Airway epithelial cell (primary cell): ENCODE measurements around the gene NUP85. TPM values are rescaled to one million over a fixed set of nuclear protein-coding genes. Genes with fewer than 3 reads are reported as not detected.

Experiments
- total RNA-seq: library from RNA; depleted of rRNA; stranded (reverse); fragments of >200 nt; gene quantifications from 2 replicates; pipeline ENCODE4 v1.2.3, GENCODE V29; 2015

NUP85 gene, protein sequence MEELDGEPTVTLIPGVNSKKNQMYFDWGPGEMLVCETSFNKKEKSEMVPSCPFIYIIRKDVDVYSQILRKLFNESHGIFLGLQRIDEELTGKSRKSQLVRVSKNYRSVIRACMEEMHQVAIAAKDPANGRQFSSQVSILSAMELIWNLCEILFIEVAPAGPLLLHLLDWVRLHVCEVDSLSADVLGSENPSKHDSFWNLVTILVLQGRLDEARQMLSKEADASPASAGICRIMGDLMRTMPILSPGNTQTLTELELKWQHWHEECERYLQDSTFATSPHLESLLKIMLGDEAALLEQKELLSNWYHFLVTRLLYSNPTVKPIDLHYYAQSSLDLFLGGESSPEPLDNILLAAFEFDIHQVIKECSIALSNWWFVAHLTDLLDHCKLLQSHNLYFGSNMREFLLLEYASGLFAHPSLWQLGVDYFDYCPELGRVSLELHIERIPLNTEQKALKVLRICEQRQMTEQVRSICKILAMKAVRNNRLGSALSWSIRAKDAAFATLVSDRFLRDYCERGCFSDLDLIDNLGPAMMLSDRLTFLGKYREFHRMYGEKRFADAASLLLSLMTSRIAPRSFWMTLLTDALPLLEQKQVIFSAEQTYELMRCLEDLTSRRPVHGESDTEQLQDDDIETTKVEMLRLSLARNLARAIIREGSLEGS
- 19.4 and 37.3 TPM in 2 replicates for total RNA-seq

GRCh38 chr17:75205037-75205792, at the start of gene NUP85:
NUP85 (plus strand) TSS chr17:75205679; CDS start chr17:75205762, 83 bp downstream.

DNA sequence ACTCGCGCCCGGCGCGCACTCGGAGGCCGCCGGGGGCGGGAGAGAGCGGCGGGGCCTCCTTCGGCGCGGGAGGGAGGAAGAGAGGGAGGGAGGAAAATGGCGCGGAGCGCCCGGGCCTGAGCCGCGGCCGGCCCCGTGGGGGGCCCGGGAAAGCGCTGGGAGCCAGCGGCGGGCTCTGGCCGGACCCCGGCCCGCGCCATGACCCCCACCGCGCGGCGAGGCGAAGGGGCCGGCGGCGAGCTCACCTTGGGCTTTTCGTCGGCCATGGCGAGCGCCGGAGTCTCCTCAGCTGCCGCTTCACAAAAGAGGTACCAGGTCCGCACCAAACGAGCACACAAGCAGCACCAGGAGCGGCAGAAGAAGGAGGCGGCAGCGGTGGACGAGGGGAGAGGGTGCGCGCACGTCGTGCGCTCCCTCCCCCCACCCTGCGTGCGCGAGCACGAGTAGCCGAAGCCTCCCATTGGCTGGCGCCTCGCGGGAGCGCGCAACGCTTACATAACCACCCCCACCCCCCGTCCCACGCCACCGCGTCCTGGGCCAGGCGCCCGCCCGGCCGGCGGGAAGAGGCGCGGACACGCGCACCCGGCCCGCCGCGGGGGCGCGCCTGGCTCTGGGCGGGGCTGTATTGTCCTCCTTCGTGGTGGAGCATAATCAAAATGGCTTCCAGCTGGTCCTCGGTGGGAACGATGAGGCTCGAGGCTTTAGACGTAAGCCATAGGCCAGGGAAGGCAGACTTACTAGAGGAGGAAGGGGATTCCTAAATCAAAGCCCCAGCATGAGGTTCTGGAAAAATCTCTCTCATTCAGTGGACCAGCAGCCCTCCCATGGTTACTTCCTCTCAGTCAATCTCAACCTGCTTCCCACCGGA, 22.7 kb upstream of the NUP85 start, which contains the start of gene SUMO2:
Gene SUMO2, minus strand, starts transcription at position 391 of the 868 bp plus-strand sequence. Its CDS starts 125 bp downstream, at position 266.

DNA sequence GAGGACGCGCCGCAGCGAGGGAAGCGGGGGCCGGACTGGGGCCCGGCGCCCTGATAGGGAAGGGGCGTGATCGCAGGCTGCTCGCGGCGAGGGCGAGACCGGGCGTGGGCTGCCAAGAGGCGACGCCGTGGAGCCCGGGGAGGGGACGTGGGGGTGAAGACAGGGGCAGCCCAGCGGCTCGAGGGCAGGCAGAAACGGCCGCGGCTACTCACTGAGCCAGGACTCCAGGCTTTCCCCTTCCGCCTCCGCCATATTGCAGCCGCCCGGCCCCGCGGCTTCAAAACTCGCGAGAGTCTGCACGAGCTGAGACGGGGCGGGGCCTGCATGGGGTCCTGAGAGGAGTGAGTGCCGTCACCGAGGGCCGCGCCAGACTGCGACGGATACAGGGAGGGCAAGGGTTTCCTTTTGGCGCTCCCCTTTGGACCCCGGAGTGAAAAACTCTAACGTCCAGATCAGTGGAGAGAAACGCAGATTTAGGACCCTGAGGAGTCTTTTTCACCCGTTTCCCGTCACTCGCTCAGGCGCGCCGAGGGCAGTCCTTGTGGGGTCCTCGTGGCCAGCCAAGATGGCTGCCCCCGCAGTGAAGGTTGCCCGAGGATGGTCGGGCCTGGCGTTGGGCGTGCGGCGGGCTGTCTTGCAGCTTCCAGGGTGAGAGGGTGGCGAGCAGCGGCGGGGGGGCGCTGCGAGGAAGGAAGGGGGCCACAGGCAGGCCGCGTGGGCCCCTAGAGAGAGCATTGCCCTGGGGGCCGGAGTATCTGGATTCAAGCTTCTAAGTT, 56.0 kb downstream of the NUP85 start, which contains the start of the genes GGA3 and MRPS7:
Gene GGA3, minus strand, starts transcription at position 271 of the 776 bp plus-strand sequence. Its CDS starts 19 bp downstream, at position 252.
Gene MRPS7, plus strand, starts transcription at position 544 of the 776 bp plus-strand sequence. Its CDS starts 22 bp downstream, at position 566.

GRCh38 chr17:75270966-75271232, 65.4 kb downstream of the NUP85 start, which contains the start of gene MIF4GD:
MIF4GD (minus strand) TSS chr17:75271231; CDS start chr17:75270195, 1,036 bp downstream.

Other genes starting within 250 kb of the NUP85 start
- 3.8 and 9.2 TPM in 2 replicates for gene HID1, start 232.9 kb upstream of the NUP85 start, total RNA-seq
- 19.4 and 27.5 TPM in 2 replicates for gene CDR2L, start 218.0 kb upstream of the NUP85 start, total RNA-seq
- gene MRPL58, start 193.0 kb upstream of the NUP85 start, total RNA-seq: 80.0 and 116 TPM in 2 replicates
- 301 and 458 TPM in 2 replicates for gene ATP5PD, start 158.7 kb upstream of the NUP85 start, total RNA-seq
- gene KCTD2, start 158.5 kb upstream of the NUP85 start, total RNA-seq: 11.7 and 13.5 TPM in 2 replicates
- gene SLC16A5, start 117.7 kb upstream of the NUP85 start, total RNA-seq: 8.5 and 13.2 TPM in 2 replicates
- gene ARMC7, start 95.7 kb upstream of the NUP85 start, total RNA-seq: 4.4 and 4.6 TPM in 2 replicates
- 93.8 and 111 TPM in 2 replicates for gene NT5C, start 73.9 kb upstream of the NUP85 start, total RNA-seq
- 434 and 467 TPM in 2 replicates for gene JPT1, start 51.2 kb upstream of the NUP85 start, total RNA-seq
- gene SUMO2, start 22.7 kb upstream of the NUP85 start, total RNA-seq: 107 TPM in 2 replicates
- 14.4 and 21.2 TPM in 2 replicates for gene GGA3, start 55.9 kb downstream of the NUP85 start, total RNA-seq
- gene MRPS7, start 56.2 kb downstream of the NUP85 start, total RNA-seq: 72.1 and 75.1 TPM in 2 replicates
- gene MIF4GD, start 65.6 kb downstream of the NUP85 start, total RNA-seq: 23.2 and 32.6 TPM in 2 replicates
- gene SLC25A19, start 83.8 kb downstream of the NUP85 start, total RNA-seq: 10.1 and 12.5 TPM in 2 replicates
- gene GRB2, start 200.0 kb downstream of the NUP85 start, total RNA-seq: 69.3 and 120 TPM in 2 replicates